ENCODE results near the gene A2M. TPM values are rescaled to one million over a fixed set of nuclear protein-coding genes. Genes with fewer than 3 reads are reported as not detected.

A2M gene
- total RNA-seq = 87.9 TPM

GRCh38 chr12:9115731-9116559, at the start of gene A2M:
Gene A2M, minus strand, starts transcription at chr12:9115919. Its CDS starts 70 bp downstream, at chr12:9115849.

Other genes with a start within 250 kb of the A2M start
- 32.1 TPM for gene PHC1, start 201.4 kb downstream of the A2M start, total RNA-seq
- gene M6PR, start 166.3 kb downstream of the A2M start, total RNA-seq = 75.7 TPM
- gene KLRG1, start 126.4 kb downstream of the A2M start, total RNA-seq = 9.0 TPM
- gene PZP, start 92.5 kb upstream of the A2M start, total RNA-seq = 0.23 TPM